ENCODE measurements around the gene WDFY2. TPM values are rescaled to one million over a fixed set of nuclear protein-coding genes. Genes with fewer than 3 reads are reported as not detected.

Gene WDFY2
- total RNA-seq, 1 donor from 2014 or later, result 20.7 TPM

DNA sequence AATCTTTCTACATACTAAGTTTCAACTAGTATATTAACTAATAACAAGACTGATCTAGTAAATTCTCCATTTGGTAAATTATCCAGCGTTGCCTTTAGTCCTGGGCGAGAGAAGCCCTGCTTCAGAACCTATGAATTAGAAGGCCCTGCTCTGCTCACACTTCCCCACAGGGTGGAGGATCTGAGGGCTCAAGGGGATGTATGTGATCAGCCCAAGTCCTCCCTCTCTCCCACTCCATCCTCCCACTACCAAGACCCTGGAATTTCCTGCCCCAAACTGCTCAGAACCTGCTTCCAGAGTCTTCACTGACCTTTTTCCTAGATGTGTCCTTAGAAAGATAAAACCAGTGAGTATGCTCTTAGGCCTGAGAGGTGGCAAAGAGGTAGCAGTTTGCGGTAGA lies 91.6 kb downstream of the WDFY2 start:
- Mint-ChIP-seq H3K9me3 (peaks cover 10% of the 10 kb centered on the region), H3K4me1 (peaks cover 15% of the 10 kb centered on the region), H3K27ac (ENCODE audit: unreplicated experiment) (no peak overlapping the region), H3K4me3 (no peak overlapping the region), H3K36me3 (ENCODE audit: low read depth) (peaks cover 18% of the 10 kb centered on the region), H3K27me3 (ENCODE audit: low read depth) (no peaks in the 10 kb centered on the region)
- no peak for DNase-seq (ENCODE audit: low read depth, low spot score)
- no peak for TF ChIP-seq CTCF (conservative IDR thresholded peaks at IDR 0.05)

DNA sequence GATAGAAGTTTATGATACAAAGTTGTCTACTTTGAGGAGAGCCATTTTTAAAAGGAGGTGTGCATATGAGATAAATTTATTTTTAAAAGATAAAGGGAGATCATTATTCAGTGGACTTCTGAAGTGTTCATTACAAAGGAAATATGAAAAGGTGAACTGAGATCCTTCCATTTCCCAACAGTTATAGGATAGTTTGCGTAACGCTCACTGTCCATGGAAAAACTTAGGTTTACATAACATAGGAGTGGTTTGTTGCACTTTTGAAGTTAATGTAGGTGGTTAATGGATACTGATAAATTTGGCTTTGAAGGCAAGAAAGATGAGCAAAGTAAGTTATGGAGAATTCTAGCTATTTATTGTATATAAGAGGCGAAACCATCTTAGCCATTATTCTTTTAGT lies 92.5 kb downstream of the WDFY2 start:
- peaks cover 14% of the 10 kb centered on the region for H3K36me3 Mint-ChIP-seq (ENCODE audit: low read depth)
- H3K27ac Mint-ChIP-seq (ENCODE audit: unreplicated experiment), result no peak overlapping the region
- peaks cover 19% of the 10 kb centered on the region for H3K4me1 Mint-ChIP-seq
- no peak for TF ChIP-seq CTCF (conservative IDR thresholded peaks at IDR 0.05)
- no peaks in the 10 kb centered on the region for H3K27me3 Mint-ChIP-seq (ENCODE audit: low read depth)
- no peak for DNase-seq (ENCODE audit: low read depth, low spot score)
- H3K4me3 Mint-ChIP-seq, result no peak overlapping the region
- H3K9me3 Mint-ChIP-seq, result peaks cover 7% of the 10 kb centered on the region

GRCh38 chr13:51678420-51678819 lies 94.2 kb downstream of the WDFY2 start:
- TF ChIP-seq CTCF (conservative IDR thresholded peaks at IDR 0.05), result no peak
- no peak for DNase-seq (ENCODE audit: low read depth, low spot score)
- Mint-ChIP-seq H3K4me3 (no peak overlapping the region), H3K36me3 (ENCODE audit: low read depth) (peaks cover 8% of the 10 kb centered on the region), H3K9me3 (no peaks in the 10 kb centered on the region), H3K27ac (ENCODE audit: unreplicated experiment) (no peak overlapping the region), H3K27me3 (ENCODE audit: low read depth) (no peaks in the 10 kb centered on the region), H3K4me1 (peaks cover 19% of the 10 kb centered on the region)

DNA sequence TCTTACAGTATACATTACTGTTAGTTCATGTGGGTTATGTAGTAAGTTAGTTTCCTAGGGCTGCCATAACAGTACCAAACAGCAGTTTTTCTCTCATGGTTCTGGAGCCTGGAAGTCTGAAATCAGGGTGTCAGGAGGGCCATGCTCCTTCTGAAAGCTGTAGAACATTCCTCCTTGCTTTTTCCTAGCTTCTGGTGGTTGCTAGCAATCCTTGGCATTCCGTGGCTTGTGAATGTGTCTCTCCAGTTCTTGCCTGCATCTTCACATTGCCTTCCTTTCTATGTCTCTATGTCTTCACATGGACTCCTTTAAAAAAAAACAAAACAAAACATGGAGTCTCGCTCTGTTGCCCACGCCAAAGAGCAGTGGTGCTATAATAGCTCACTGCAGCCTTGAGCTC lies 95.4 kb downstream of the WDFY2 start:
- TF ChIP-seq CTCF (conservative IDR thresholded peaks at IDR 0.05), result no peak
- peaks cover 5% of the 10 kb centered on the region for H3K36me3 Mint-ChIP-seq (ENCODE audit: low read depth)
- H3K27me3 Mint-ChIP-seq (ENCODE audit: low read depth), result no peaks in the 10 kb centered on the region
- no peak overlapping the region for H3K27ac Mint-ChIP-seq (ENCODE audit: unreplicated experiment)
- no peak for DNase-seq (ENCODE audit: low read depth, low spot score)
- no peaks in the 10 kb centered on the region for H3K9me3 Mint-ChIP-seq
- no peak overlapping the region for H3K4me3 Mint-ChIP-seq
- peaks cover 15% of the 10 kb centered on the region for H3K4me1 Mint-ChIP-seq

- Mint-ChIP-seq H3K36me3 (ENCODE audit: low read depth) (peaks cover 5% of the 10 kb centered on the region), H3K27ac (ENCODE audit: unreplicated experiment) (no peak overlapping the region), H3K4me3 (no peak overlapping the region), H3K27me3 (ENCODE audit: low read depth) (no peaks in the 10 kb centered on the region), H3K9me3 (no peaks in the 10 kb centered on the region), H3K4me1 (peaks cover 11% of the 10 kb centered on the region)
- TF ChIP-seq CTCF (conservative IDR thresholded peaks at IDR 0.05), result no peak
- no peak for DNase-seq (ENCODE audit: low read depth, low spot score)
Measured at GRCh38 chr13:51681037-51681678, 96.9 kb downstream of the WDFY2 start.
